ENCODE data around the gene TTC13.
A peak's percentile ranks its signal among the peaks of the same experiment; 100 is the strongest.
"Not testable (repeated sequence)": the region's sequence is repeated elsewhere in the genome, so short reads cannot be mapped to it uniquely, and the experiment has no call there.

Gene TTC13

DNA sequence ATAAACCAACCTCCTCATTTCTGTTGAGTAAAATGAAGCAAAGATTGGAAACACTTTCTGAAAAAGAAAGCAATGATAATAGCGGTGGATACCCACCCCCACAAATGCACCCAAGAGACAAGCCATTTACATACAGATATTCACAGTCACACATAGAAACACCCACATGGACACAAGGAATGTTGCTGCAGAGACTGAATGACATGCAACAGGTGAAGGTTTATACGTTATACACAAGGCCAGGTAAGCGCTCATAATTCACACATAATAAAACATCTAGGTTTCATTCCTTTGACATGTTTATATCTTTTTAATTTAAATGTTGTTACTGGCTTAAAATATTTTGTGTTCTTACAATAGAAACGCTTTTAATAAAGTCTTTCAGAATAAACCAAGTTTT is 21.5 kb upstream of the TTC13 start:
- no peak for DNase-seq (ENCODE audit: low read depth)
- H3K4me3 ChIP-seq (ENCODE audit: low read depth, low read length), result no peak overlapping the region

DNA sequence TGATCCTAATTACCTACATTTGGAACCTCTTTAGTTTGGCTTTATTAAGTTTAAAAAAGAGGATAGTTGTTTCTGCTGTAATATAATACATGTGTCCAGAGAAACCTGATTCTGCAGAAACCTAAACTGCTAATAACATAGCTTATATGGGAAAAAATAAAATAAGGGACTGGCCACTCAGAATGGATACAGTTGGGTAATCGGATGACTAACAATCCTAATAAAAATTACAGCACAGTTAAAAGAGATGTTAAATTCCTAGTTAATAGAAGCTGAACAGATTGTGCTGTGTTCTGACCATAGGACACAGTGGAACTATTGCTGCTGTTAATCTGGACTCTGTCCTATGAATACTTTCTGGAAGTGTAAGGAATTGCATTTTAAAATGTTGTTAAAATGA is 16.2 kb upstream of the TTC13 start:
- no peak for DNase-seq (ENCODE audit: low read depth)
- H3K4me3 ChIP-seq (ENCODE audit: low read depth, low read length), result no peak overlapping the region

DNA sequence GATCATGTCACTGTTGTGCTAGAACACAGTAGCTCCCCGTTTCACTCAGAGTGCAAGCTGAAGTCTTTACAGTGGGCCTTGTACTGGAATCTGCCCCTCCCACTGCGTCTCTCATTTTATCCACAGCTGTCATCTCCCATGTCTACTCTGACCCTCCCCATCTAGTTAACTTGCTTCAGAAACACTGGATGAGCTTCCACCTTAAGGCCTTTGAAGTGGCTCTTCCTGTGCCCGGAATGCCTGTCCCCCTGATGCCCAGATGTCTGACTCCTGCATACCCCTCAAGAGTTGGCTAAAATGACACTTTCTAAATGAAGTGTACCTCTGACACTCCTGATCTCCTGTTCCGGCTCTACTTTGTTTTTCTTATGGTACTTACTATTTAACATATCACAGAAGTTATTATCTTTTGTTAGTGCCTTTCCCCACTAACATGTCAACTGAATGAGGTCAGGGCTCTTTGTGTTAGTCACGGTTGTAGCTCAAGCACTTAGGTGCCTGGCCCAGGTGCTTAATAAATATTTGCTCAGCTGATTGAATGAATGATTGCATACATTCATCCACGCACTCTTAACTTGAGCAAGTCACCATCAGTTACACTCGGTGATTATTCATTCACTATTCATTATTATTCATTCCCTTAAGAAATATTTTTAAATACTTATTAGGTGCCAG is 13.6 kb upstream of the TTC13 start:
- DNase-seq (ENCODE audit: low read depth), result no peak
- no peak overlapping the region for H3K4me3 ChIP-seq (ENCODE audit: low read depth, low read length)

DNA sequence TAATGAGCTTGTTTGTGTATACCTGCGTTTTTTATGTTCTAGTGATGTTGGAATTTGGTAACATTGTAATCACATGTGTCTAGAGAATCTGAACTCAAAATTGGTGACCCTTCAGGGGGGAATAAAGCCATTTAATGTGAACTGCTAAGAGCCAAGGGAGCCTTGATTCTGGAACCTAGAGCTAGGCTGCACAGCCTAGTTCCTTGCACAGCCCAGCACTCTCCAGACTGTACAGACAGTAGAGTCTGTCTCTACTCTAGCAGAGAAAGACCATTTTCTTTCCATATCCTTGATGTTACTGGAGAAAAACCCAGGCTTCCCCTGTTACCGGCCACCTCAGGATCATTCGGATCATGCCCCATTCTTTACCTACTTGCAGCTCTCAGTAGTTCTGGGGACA is 8.8 kb upstream of the TTC13 start:
- DNase-seq (ENCODE audit: low read depth), result no peak
- H3K4me3 ChIP-seq (ENCODE audit: low read depth, low read length), result no peak overlapping the region

DNA sequence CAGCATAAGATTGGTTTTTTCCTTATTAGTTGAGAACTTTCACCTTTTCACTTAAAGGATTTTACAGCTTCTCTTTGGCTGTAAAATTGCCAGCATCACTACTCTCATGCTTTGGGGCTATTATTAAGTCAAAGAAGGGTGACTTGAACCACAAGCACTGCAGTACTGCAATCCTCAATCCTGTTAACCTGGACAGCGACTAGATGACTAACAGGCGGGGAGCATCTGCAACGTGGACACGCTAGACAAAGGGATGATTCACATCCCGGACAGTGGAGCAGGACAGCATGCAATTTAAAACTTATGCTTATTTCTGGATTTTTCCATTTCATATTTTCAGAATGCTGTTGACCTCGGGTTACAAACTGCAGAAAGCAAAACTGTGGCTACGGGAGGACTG is 8.3 kb upstream of the TTC13 start:
- DNase-seq (ENCODE audit: low read depth), result peak; percentile 35
- no peak overlapping the region for H3K4me3 ChIP-seq (ENCODE audit: low read depth, low read length)

DNA sequence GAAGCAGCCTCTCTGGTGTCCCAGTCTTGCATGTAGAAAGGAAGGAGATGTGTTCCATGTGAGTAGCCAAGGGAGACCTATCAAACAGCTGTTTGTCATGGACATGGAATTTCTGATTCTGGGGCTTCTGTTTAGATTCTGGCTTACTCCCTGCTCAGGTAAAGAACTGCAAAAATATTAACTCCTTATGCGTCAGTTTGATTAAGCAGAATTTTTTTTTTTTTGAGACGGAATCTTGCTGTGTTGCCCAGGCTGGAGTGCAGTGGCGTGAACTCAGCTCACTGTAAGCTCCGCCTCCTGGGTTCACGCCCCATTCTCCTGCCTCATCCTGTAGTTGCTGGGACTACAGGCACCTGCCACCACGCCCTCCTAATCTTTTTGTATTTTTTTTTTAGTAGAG is 7.0 kb upstream of the TTC13 start:
- DNase-seq (ENCODE audit: low read depth), result no peak
- no peak overlapping the region for H3K4me3 ChIP-seq (ENCODE audit: low read depth, low read length)

DNA sequence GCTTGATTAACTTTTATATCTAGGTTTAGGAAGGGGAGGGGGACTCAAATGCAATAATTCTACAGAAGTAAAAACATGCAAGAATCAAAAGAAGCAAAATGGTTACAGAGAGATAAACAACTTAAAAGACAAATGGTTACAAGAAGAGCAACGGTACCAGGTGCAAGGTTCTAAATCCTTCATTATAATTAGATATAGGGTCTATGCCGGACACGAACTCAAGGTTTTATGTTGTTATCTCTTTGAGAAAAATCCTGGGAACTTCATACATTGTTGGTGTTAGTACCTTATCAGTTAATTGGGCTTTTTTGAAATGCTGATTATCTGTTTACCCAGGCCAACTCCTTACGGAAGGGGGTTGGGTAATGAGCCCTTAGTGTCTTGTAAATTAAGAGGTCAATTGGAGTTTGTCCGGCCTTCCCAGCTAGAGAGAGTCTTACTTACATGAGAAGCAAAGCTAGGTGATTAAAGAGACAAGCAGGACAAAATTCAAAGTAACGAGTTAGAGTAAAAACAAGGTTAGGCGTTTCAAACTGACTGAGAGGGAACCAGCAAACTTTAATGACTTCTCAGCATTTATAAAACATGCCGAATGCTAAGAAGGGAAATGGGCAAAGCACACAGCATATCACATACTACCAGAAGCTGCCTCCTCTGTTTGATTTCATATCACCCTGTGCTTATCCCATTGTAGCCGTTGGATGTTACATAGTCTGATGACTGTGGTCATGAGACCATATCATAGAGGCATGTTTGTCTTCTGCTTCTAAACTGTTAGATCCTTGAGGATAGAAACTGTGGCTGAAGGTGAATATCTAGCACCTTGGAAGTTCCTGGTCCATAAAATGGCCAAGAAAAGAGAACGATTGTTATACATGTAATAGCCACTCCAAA is 6.2 kb upstream of the TTC13 start:
- not testable (repeated sequence) for H3K4me3 ChIP-seq (ENCODE audit: low read depth, low read length); DNase-seq (ENCODE audit: low read depth)

DNA sequence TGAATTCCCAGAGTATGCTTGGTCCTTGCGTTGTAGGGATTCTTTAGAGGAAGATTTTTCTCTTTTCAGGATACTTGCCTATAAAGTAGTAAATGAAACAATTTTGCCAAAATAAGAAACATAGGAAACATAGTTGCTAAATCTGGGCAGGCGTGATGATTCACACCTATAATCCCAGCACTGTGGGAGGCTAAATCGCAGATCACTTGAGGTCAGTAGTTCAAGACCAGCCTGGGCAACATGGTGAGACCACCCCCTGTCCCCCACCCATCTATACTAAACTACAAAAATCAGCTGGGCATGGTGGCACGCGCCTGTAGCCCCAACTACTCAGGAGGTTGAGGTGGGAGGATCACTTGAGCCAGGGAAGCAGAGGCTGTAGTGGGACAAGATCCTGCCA is 5.2 kb upstream of the TTC13 start:
- no peak overlapping the region for H3K4me3 ChIP-seq (ENCODE audit: low read depth, low read length)
- DNase-seq (ENCODE audit: low read depth), result no peak

DNA sequence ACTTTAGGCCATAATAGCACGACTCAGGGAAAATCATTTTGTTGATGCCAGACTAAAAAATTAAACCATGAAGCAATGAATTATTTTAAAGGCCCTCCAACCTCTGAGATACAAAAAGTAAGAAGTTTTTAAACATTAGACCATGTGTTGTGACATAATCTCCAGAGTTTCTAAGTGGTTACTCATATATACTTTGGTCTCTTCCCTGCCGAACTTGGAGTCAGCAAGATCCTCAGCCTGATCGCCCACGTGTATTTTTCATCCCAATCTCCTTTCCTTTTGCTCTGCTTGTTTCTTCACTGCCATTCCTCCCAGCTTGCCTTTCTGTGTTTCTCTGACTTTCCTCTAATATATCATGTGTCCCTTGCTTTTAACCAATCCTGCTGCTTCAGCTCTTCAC is 4.0 kb upstream of the TTC13 start:
- no peak overlapping the region for H3K4me3 ChIP-seq (ENCODE audit: low read depth, low read length)
- no peak for DNase-seq (ENCODE audit: low read depth)

DNA sequence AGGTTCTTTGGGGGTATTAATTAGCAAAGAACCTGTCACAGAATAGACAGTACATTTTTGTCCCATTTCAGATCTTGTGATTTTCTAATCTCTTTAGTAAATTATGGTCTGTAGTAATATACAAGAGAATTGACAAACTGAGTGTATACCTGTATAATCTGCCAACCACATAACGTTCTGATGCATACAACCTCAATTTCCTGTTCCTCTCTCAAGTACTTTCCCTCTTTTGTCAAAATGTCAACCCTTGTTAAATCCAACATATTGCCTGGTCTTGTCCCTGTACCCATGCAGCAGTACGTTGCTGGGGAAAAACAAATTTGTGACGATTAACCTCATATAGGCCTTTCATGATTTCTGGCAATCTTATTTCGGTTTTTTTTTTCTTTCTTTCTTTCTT is 1.3 kb upstream of the TTC13 start:
- peak overlapping the region; percentile 89 for H3K4me3 ChIP-seq (ENCODE audit: low read depth, low read length)
- no peak for DNase-seq (ENCODE audit: low read depth)

DNA sequence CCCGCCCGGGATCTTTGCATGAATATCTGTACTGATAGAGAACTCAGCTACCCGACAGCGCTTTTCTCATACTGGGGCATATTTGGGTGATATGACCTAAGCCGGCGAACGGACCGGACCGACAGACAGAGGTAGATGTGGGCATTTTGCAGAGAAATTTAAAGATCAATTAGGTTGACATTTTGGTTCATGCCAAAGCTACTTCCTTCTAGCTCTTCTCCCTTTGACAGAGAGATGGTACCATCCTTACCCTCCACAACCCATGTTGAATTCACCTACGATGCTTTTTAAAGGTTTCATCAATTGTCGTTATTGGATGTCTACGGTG is 692 bp upstream of the TTC13 start:
- H3K4me3 ChIP-seq (ENCODE audit: low read depth, low read length), result peak overlapping the region; percentile 89
- DNase-seq (ENCODE audit: low read depth), result no peak

DNA sequence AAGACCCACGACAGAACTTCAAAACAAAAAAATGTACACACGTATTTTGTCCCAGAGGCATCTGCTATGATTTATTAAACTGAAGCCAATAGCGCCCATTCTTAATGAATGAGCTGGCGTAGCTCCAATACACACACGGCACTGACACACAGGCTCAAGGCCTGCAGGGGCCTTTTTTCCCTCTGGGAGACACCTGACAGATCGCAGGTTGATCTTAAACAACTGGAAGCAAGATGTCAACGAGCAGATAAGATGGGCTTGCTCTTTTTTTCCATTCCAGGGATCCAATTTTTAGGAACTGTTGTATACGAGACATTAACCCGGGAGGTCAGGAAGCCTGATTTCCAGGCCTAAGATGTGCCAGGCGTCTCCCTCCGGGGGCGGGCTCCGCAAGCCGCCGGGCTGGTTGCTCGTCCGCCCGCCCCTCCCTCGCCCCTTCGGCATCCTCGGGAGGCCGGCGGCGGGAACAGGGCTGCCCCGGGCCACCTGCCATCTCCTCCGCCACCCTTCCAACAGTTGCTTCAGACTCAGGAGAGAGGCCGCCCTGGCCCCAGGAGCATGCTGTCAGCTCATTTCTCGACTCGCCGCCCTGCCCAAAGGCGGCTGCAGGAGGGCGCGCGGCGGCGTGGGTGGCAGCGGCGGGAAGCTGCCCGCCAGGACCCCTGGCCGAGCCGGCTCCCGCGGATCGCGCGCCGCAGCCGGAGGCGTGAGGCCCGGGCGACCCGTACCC is 735 bp downstream of the TTC13 start:
- H3K4me3 ChIP-seq (ENCODE audit: low read depth, low read length), result peak overlapping the region; percentile 89
- no peak for DNase-seq (ENCODE audit: low read depth)

DNA sequence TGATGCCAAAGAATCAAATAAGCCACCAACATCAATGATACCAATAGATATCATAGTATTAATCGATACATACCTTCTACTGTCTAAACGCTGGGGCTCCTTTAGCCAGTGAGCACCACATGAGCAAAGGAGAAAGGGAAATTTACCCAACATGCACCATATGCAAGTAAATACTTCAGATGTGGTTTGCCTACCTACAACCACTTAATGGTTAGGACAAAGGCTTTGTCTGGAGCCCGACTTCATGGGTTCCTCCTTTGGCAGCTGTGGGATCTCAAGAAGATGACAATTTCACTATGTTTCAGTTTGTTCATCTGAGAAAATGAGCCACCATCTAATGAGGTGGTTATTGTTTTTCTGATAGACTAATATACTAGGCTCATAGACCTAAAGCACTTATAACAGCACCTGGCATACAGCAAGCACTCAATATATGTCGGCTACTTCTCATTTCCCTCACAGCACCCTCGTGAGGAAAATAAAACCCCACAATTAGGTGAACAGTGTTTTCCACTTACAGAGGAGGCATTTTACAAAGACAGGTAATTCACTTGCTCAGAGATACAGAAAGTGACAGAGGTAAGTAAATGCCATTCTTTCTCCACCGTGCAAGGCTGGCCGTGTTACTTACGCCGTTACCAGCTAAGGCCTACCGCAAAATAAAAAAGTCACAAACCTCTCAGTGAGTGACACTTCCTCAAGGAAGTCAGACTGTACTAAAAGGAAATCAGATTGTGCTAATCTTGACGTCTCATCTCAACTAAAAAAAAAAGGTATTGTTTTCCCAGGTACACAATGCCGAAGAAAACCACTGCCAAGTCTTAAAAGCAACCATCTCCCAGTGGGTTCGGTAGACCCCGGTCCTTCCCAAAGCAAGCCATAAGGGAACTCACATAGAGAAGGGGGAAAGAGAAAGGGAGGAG is 1.6 kb downstream of the TTC13 start:
- DNase-seq (ENCODE audit: low read depth), result no peak
- no peak overlapping the region for H3K4me3 ChIP-seq (ENCODE audit: low read depth, low read length)

DNA sequence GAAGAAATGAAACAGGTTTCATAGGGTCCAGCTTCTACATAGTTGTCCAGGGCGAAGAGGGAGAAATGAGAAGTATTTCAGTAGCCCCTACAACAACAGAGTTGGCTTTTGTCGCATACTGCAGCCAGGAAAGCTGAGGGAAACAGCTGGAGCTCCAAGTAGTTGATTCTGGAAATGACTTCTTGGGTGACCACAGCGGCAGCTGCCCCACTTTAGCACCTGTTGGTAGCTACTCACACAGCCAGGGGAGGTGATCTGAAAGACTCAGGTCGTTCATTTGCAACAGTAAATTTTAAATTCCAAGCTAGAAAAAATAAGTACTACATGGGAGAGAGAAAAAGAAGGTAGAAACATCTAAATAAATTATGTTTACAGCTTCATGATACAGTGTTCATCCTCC is 2.3 kb downstream of the TTC13 start:
- no peak overlapping the region for H3K4me3 ChIP-seq (ENCODE audit: low read depth, low read length)
- no peak for DNase-seq (ENCODE audit: low read depth)

DNA sequence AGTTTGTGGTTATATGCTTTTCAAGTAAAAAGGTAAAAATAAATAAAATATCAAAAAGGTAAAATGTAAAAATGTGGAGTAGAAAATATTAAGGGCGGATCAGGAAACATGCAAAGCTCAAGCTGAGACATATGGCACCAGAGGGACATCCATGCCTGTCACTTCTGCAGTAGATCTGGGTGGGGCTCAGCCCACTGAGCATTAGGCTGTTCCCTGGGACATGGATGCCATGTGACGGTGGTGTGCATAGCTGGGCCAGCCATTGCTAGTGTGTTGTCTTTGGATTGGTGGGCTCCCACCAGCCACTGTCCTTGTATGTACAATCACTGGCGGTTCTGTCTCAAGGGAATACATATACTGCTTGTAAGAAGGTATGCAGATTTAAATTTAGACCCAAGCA is 3.0 kb downstream of the TTC13 start:
- DNase-seq (ENCODE audit: low read depth), result no peak
- no peak overlapping the region for H3K4me3 ChIP-seq (ENCODE audit: low read depth, low read length)

DNA sequence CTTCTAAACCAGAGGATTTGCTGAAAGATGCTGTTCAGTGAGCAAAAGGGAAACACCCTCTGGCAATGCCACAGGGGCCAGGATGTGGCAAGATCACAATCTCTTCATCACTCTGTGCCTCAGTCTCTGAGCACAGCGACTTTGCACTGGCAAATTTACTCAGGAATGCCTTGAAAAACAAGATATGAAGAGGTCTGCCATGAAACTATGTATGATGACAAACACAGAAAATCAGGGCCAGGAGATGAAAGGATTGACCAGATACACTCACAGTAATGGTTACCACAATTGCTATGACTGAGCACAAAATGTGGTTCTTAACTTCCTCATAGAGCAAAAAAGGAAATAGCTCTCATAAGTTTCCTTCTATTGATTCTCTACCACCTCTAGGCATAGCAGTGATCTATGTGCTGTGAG is 5.8 kb downstream of the TTC13 start:
- no peak overlapping the region for H3K4me3 ChIP-seq (ENCODE audit: low read depth, low read length)
- no peak for DNase-seq (ENCODE audit: low read depth)

DNA sequence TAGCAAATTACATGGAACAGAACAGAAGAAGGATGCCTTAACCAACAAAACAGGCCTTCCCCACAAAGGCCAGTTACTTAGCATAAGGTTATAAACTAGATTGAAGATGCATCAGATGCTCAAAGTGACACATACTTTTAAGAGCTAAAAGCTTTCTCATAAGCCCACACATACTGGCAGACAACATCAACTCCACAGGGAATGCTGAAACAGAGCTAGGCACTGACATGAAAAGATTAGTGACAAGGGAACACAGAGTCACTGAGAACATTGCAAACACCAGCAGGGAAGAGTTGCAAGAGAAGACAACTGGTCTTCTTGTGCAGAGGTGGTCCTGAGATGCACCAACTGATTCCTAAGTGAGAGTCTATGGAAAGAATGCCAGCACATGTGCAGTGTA is 6.9 kb downstream of the TTC13 start:
- no peak for DNase-seq (ENCODE audit: low read depth)
- H3K4me3 ChIP-seq (ENCODE audit: low read depth, low read length), result no peak overlapping the region

DNA sequence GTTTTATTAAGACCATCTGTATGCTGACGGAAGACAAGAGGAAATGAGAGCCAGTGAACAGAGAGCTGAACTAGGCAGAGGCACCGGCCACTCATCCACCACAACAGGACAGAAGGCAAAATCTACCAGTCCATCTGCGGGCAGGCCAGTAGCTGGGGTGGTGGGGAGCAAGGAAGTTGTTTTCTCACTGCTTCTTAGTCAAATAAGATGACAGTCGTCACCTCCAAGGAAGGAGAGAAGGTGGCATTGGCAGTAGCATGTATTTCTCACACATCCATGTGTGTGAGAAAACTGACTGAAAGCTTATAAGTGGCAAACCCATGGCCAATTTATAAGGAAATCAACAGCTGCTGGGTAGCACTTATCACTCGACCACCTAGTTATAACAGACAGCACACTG is 8.2 kb downstream of the TTC13 start:
- no peak for DNase-seq (ENCODE audit: low read depth)
- no peak overlapping the region for H3K4me3 ChIP-seq (ENCODE audit: low read depth, low read length)

DNA sequence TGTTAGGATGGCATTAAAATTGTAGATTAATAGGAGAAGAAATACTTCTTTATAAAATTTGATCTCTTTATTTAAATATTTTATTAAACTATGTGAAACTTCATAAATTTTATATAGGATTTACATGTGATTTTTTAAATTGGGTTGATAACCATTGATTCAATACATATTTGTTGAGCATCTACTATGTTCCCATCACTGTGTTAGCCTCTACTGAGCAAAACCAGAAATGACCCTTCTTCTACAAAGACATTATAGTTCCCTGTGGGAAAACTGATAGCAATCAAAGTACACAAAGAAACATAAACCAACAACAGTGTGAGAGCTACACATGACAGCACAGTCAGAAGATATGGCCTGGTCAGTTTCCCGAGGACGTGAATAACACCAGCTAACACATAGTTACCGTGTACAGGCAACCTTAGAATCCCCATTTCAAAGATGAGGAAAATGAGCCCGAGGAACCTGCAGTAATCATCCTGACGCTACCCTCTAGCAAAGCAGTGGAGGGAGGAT is 12.2 kb downstream of the TTC13 start:
- no peak for DNase-seq (ENCODE audit: low read depth)
- H3K4me3 ChIP-seq (ENCODE audit: low read depth, low read length), result no peak overlapping the region
